ENCODE measurements around the gene CRACR2A. TPM values are rescaled to one million over a fixed set of nuclear protein-coding genes. Genes with fewer than 3 reads are reported as not detected.

Gene CRACR2A
- total RNA-seq, 1 donor from 2014 or later: 0.82 TPM

GRCh38 chr12:3727354-3727753, 25.6 kb downstream of the CRACR2A start:
- FAIRE-seq: no peak

GRCh38 chr12:3726456-3726855, 26.5 kb downstream of the CRACR2A start:
- FAIRE-seq: no peak
- DNase-seq (ENCODE audit: low spot score in 2 of 2): no peak

More at GRCh38 chr12:3727354-3727753, 25.6 kb downstream of the CRACR2A start:
- no peak for DNase-seq (ENCODE audit: low spot score in 2 of 2)

DNA sequence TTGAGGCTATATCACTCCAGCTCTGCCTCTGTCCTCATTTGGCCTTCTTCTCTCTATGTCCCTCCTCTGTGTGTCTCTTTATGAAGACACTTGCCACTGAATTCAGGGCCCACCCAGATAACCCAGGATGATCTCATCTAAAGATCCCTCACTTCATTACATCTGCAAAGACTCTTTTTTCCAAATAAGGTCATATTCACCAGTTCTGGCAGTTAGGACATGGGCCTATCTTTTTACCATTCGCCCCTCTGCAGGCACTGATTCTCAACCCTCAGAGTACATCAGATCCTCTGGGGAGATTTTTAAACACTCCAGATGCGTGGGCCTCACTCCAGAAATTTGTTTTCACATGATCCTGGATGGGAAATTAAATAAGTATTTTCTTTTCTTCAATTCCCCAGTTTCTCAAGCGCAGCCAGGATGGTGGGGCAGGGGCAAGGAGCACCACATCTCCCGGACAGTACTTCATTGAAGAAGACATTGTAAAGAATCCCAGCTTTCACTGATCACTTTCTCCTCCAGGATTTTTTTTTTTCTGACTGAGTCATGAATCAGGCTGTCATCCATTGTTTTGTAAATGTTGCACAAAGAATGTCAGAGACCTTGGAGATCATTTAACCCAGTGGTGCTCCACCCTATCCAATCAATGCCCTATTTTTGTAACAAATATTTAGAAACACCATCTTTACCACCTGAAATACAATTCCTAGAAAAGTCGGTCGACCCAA, 27.4 kb downstream of the CRACR2A start:
- FAIRE-seq (no peak), DNase-seq (ENCODE audit: low spot score in 2 of 2) (no peak)

- FAIRE-seq: no peak
- no peak for DNase-seq (ENCODE audit: low spot score in 2 of 2)
Observed at GRCh38 chr12:3723916-3724805, 28.7 kb downstream of the CRACR2A start.

GRCh38 chr12:3722368-3722767, 30.5 kb downstream of the CRACR2A start:
- FAIRE-seq (no peak), DNase-seq (ENCODE audit: low spot score in 2 of 2) (no peak)

DNA sequence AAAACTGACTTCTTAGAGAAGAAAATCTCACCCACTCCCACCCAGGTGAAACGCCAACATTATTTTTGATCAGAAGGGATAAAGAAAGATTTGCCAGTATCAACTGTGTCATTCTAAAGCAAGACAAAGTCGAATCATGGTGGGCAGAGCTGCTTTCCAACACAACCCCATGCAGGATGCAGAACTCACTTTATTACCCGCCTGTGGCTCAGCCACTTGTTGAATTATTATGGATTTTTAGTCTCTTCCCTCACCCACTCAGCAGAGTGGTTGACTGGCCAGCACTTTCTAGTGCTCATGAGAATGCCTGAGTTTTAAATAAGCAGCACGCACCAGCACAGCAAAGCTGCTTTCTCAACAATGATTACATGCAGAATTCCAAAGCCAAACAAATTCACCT, 32.1 kb downstream of the CRACR2A start:
- no peak for DNase-seq (ENCODE audit: low spot score in 2 of 2)
- FAIRE-seq: no peak

- DNase-seq (ENCODE audit: low spot score in 2 of 2) (no peak), FAIRE-seq (no peak)
Observed at GRCh38 chr12:3718100-3718499, 34.8 kb downstream of the CRACR2A start.

- DNase-seq (ENCODE audit: low spot score in 2 of 2): no peak
- FAIRE-seq: no peak
Observed at GRCh38 chr12:3717283-3717898, 35.5 kb downstream of the CRACR2A start.

DNA sequence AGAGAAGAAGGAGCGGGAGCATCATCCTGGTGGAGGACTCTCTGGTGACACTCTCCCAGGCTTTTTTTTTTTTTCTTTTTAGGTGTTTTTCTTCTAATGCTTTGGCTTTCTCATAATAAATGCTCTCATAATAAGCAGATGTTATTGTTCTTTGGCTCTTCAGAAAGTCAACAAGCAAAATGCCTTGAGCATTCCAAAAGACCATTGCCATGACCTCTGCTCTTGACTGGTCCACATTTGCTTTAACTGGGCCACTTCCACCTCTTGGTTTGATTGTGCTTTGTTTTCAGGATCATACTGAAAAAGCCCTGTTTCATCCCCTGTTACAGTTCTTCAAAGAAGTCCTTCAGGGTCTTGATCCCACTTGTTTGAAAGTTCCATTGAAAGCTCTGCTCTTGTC, 36.9 kb downstream of the CRACR2A start:
- DNase-seq (ENCODE audit: low spot score in 2 of 2): no peak
- no peak for FAIRE-seq

- FAIRE-seq: no peak
- DNase-seq (ENCODE audit: low spot score in 2 of 2): no peak
Observed at GRCh38 chr12:3713947-3714346, 39.0 kb downstream of the CRACR2A start.

- DNase-seq (ENCODE audit: low spot score in 2 of 2) (no peak), FAIRE-seq (no peak)
Observed at GRCh38 chr12:3713483-3713882, 39.4 kb downstream of the CRACR2A start.

GRCh38 chr12:3712209-3712992, 40.5 kb downstream of the CRACR2A start:
- DNase-seq (ENCODE audit: low spot score in 2 of 2): no peak
- FAIRE-seq: no peak

- no peak for DNase-seq (ENCODE audit: low spot score in 2 of 2)
- FAIRE-seq: no peak
Observed at GRCh38 chr12:3705354-3705675, 47.6 kb downstream of the CRACR2A start.

DNA sequence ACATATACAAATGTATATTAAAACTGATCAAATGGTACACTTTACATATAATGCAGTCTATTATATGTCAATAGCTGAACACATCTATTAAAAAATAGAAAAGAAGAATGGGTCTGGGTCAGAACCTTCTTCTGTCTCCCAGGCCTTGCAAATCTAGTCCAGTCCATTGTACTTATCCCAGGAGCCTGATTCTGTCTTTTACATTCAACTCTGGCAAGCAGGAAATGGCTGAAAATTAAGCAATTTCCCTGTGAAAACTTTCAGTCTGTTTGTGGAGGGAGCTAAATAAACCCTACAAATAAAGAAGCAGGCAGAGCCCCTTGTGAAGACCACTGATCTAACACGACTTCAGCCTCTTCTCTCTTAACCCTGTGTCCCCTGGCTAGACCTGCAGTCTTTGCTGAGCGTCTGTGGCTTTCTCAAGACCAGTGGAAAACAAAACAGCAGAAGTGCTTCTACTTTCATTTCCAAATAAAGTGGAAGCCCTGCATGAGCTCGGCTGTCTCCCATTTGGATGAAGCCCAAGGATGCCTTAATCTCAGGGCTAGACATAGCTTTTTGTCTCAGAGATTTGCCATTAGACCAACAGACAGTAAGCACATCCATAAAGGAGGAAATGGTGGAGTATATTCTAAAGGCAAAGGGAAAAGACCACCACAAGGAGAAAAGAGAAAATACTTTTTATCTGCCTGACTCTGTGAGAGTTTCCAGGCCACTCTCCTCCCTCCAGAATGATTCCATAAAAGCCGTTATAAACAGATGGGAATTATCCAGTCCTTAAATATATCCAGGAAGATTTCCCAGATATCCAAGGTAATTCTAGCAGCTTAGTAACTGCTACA, 48.2 kb downstream of the CRACR2A start:
- no peak for FAIRE-seq
- no peak for DNase-seq (ENCODE audit: low spot score in 2 of 2)

DNA sequence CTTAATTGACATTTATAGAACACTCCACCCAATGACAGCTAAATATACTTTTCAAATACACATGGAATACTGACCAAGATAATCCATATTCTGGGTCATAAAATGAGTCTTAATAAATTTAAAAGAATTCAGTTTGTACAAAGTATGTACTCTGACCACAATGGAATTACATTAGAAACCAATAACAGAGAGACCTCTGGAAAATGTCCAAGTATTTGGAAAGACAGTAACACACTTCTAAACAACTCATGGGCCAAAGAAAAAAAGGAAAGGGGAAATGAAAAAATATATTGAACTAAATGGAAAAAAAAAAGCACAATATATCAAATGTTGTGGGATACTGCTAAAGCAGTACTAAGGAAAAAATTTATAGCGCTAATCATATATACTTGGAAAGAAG, 52.0 kb downstream of the CRACR2A start:
- no peak for FAIRE-seq
- DNase-seq (ENCODE audit: low spot score in 2 of 2): no peak

GRCh38 chr12:3698218-3698974, 54.5 kb downstream of the CRACR2A start:
- no peak for FAIRE-seq

DNA sequence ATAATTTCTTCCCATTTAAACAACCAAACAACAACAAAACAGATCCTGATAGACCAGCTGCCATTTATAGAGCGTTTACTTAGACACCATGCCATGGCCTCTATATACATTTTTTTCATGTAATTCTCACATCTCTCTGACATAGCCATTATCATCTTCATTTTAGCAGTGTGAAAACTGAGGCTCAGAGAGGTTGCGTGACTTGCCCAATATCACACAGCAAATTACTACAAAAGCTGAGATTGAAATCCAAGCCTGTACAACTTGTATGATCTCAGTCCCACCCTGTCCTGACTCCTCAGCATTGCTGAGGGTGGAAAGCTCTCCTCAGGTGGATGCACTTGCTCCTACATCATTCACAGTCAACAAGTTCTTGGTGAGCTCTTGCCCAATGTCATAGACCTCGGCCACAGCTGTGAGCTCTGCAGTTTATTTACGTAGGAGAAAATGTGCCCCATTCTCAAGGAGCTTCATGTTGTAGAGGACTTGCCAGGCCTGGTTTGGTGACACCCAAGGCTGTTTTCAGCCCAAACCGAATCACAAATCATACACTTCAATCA, 55.5 kb downstream of the CRACR2A start:
- no peak for DNase-seq (ENCODE audit: low spot score in 2 of 2)
- FAIRE-seq: no peak

More at GRCh38 chr12:3698218-3698974, 54.5 kb downstream of the CRACR2A start:
- peak in 1 of 2 donors; percentile 22 for DNase-seq (ENCODE audit: low spot score in 2 of 2)

- FAIRE-seq (no peak), DNase-seq (ENCODE audit: low spot score in 2 of 2) (no peak)
Observed at GRCh38 chr12:3694673-3695072, 58.2 kb downstream of the CRACR2A start.
